ENCODE data around the gene NYAP2. TPM values are rescaled to one million over a fixed set of nuclear protein-coding genes. Genes with fewer than 3 reads are reported as not detected.

The NYAP2 gene
- total RNA-seq (under 1 TPM in 1 of 2 donors, not detected in 1; 0.12 TPM), total RNA-seq (0 to 0.12 reads per million in 2 donors)

DNA sequence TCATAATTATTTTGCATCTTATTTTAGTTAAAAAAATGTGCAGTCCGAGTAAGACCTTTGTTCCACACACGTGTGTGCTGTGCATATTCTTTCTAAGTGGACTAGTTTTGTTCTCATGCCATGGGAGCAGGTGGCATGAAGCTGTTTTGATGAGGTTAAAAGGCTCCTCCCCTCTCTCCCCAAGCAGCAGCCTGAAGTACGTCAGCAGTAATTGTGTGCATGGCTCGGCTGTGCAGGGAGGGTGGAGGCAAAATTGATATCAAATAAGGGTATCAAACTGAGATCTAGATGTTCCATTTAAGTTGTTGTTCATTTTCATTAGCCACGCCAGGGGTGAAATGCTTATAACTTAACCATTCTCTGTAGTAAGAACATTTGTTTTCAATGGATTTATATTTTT lies at the start of gene NYAP2:
Gene NYAP2, plus strand, starts transcription at position 207 of the 400 bp plus-strand sequence. CDS start 9,171 bp downstream, outside the sequence.
- Mint-ChIP-seq H3K4me3 (no peak within 1 kb of the TSS), H3K4me1 (no peaks in the 10 kb centered on the region), H3K36me3 (ENCODE audit: low read depth) (peaks cover 2% of the 10 kb centered on the region), H3K27me3 (peaks cover 33% of the 10 kb centered on the region), H3K27ac (no peak within 1 kb of the TSS)
- H3K9me3 ChIP-seq (ENCODE audit: control insufficient read depth, low read length, poor library complexity, severe bottlenecking), result no peaks in the 10 kb centered on the region
- ATAC-seq (no peak), DNase-seq (no peak)

DNA sequence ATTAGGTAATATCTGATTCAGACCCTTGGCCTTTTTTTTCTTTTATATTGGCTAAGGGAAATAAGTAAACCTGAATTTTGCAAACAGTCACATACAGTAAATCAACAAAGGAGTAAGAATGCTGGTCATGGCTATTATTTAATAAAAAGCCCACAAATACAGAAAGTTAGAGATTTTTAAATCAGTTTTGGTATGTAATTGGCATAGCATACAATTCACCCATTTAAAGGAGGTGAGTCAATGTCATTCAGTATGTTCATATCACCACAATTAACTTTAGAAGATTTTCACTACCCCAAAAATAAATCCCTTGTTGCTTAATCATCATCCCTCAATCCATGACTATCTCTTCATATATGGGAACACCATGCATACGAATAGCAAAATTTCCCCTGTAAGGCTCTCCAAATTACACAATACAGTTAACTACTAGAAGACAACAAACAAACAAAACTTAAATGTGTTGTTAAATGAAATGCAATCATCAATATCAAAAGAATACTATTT lies 45.9 kb upstream of the NYAP2 start:
- ATAC-seq (no peak), DNase-seq (no peak)
- Mint-ChIP-seq H3K27me3 (peaks cover 53% of the 10 kb centered on the region), H3K27ac (no peak overlapping the region), H3K36me3 (ENCODE audit: low read depth) (no peaks in the 10 kb centered on the region), H3K4me1 (no peaks in the 10 kb centered on the region), H3K4me3 (no peak overlapping the region)
- no peaks in the 10 kb centered on the region for H3K9me3 ChIP-seq (ENCODE audit: control insufficient read depth, low read length, poor library complexity, severe bottlenecking)

DNA sequence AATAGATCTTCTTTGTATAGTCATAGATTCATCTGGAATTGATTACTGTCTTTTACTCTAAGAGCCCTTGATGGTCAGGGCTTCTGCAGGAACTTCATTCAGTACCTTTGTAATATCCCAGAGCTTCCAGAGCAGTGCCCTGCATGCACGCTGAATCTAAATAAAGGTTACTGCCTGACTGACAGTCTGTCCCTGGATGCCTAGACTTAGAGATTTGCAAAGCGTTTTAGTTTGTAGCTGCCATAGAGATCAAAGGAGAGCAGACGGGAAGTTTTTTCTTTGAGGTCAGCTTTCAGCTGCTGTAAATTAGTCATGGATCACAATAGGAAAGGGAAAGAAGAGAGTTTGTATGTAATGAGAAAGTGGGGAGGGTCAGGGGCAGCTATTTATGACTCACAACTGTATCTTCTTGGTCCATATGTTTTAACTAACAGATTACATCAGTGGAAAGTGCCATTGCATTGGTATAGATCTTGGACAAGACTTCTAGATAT lies 45.2 kb upstream of the NYAP2 start:
- no peaks in the 10 kb centered on the region for H3K9me3 ChIP-seq (ENCODE audit: control insufficient read depth, low read length, poor library complexity, severe bottlenecking)
- ATAC-seq (no peak), DNase-seq (no peak)
- H3K4me1 Mint-ChIP-seq, result no peaks in the 10 kb centered on the region
- H3K4me3 Mint-ChIP-seq, result no peak overlapping the region
- no peak overlapping the region for H3K27ac Mint-ChIP-seq
- no peaks in the 10 kb centered on the region for H3K36me3 Mint-ChIP-seq (ENCODE audit: low read depth)
- H3K27me3 Mint-ChIP-seq, result peaks cover 53% of the 10 kb centered on the region

DNA sequence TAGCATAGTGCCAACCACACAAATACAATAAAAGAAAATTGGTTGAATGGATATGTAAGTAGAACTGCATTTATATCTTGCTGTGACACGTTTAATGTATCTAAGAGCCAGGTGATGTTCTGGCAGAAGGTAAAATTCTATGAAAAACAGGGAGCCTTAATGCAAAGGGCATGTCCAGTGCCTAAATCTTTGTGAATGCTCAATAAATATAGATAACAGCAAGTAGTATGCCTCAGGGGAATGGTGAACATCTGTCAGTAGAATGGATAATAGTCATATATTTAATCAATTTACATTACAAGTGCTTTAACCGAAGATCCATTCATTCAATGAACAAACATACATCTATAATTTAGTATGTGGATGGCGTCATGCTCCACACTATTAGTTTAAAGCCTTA lies 43.7 kb upstream of the NYAP2 start:
- H3K27me3 Mint-ChIP-seq, result peaks cover 49% of the 10 kb centered on the region
- no peaks in the 10 kb centered on the region for H3K4me1 Mint-ChIP-seq
- ATAC-seq, result no peak
- H3K4me3 Mint-ChIP-seq, result no peak overlapping the region
- no peak overlapping the region for H3K27ac Mint-ChIP-seq
- H3K9me3 ChIP-seq (ENCODE audit: control insufficient read depth, low read length, poor library complexity, severe bottlenecking), result no peaks in the 10 kb centered on the region
- no peaks in the 10 kb centered on the region for H3K36me3 Mint-ChIP-seq (ENCODE audit: low read depth)
- no peak for DNase-seq

DNA sequence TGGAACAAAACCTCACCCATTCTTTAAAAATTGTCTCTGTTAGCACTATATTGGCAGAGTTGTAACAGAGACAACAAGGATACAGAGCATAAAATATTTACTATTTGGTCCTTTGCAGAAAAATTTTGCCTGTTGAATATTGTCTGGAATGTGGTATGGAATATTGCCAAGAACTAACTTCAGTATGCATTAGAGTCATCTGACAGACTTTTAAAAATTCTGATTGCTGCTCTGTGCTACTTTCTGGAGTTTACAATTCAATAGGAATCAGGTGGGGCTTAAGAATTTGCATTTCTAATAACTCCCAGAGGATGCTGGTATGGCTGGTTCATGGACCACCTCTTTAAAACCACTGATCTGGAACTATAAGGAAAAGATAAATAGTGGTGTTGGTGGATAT lies 32.8 kb upstream of the NYAP2 start:
- no peak for DNase-seq
- Mint-ChIP-seq H3K27me3 (peaks cover 29% of the 10 kb centered on the region), H3K27ac (no peak overlapping the region), H3K4me1 (no peaks in the 10 kb centered on the region), H3K36me3 (ENCODE audit: low read depth) (peaks cover 2% of the 10 kb centered on the region), H3K4me3 (no peak overlapping the region)
- no peaks in the 10 kb centered on the region for H3K9me3 ChIP-seq (ENCODE audit: control insufficient read depth, low read length, poor library complexity, severe bottlenecking)
- ATAC-seq, result no peak

DNA sequence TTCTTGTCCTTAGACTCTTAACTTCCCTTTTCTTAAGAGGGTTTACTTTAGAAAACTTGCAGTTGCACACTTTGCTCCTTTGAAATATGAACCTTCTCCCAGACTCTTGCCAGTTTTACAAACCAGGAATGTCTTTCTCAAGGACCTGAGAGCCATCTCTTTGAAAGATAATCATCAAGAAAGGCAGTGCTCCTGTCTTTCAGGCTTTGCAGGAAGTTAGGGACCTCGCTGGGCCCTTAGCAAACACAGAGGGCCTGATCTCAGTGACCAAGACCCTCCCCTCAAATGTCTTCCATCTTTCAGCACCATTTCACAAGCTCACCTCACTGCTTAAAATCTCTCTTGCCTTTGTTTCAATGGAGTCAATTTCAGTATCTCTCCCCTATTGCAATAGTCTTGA lies 32.0 kb upstream of the NYAP2 start:
- ATAC-seq, result no peak

DNA sequence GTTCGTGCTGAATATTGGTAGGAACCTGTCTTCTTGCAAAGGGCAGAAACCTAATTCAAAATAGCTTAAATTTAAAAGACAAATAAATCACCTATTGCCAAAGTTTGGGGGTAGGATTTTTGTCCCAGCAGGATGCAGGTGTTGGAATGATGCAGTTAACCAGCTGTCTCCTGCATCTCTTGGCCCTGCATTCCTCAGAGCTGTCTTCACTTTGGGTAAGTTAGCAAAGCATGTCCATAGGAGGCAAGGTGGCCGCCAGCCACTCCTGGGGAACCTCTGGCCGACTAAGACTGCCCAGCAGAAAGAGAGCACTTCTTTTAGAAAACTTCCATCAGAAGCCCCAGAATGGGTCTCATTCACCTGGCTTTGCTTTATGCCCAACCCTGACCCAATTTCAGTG lies 20.5 kb upstream of the NYAP2 start:
- no peaks in the 10 kb centered on the region for H3K9me3 ChIP-seq (ENCODE audit: control insufficient read depth, low read length, poor library complexity, severe bottlenecking)
- DNase-seq (no peak), ATAC-seq (no peak)
- peaks cover 45% of the 10 kb centered on the region for H3K27me3 Mint-ChIP-seq
- H3K27ac Mint-ChIP-seq, result no peak overlapping the region
- no peak overlapping the region for H3K4me3 Mint-ChIP-seq
- no peaks in the 10 kb centered on the region for H3K4me1 Mint-ChIP-seq
- H3K36me3 Mint-ChIP-seq (ENCODE audit: low read depth), result no peaks in the 10 kb centered on the region

More for the DNA sequence above, 32.0 kb upstream of the NYAP2 start:
- no peaks in the 10 kb centered on the region for H3K9me3 ChIP-seq (ENCODE audit: control insufficient read depth, low read length, poor library complexity, severe bottlenecking)
- peaks cover 2% of the 10 kb centered on the region for H3K36me3 Mint-ChIP-seq (ENCODE audit: low read depth)
- H3K4me3 Mint-ChIP-seq, result no peak overlapping the region
- no peak for DNase-seq
- H3K27me3 Mint-ChIP-seq, result peaks cover 24% of the 10 kb centered on the region
- no peaks in the 10 kb centered on the region for H3K4me1 Mint-ChIP-seq
- H3K27ac Mint-ChIP-seq, result no peak overlapping the region

DNA sequence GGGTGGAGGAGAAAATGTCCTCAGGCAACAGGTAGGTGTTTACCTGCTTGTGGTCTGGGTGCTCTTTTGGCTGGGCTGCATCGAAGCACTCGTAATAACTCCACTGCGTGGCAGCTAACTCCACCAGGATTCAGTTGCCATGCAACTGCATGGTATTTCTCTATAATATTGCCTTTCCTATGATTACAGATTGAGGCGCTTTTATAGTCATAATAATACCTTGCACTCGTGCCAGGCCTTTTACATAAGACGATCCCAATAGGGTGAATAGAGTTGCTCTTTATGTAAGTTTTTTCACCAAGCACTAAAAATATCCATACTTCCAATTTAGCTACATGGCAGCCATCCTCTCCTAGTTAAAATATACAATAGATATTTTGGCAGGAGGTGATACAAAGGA lies 19.7 kb upstream of the NYAP2 start:
- H3K9me3 ChIP-seq (ENCODE audit: control insufficient read depth, low read length, poor library complexity, severe bottlenecking), result no peaks in the 10 kb centered on the region
- H3K4me1 Mint-ChIP-seq, result no peaks in the 10 kb centered on the region
- no peaks in the 10 kb centered on the region for H3K36me3 Mint-ChIP-seq (ENCODE audit: low read depth)
- no peak overlapping the region for H3K4me3 Mint-ChIP-seq
- peaks cover 37% of the 10 kb centered on the region for H3K27me3 Mint-ChIP-seq
- DNase-seq (no peak), ATAC-seq (no peak)
- H3K27ac Mint-ChIP-seq, result no peak overlapping the region

DNA sequence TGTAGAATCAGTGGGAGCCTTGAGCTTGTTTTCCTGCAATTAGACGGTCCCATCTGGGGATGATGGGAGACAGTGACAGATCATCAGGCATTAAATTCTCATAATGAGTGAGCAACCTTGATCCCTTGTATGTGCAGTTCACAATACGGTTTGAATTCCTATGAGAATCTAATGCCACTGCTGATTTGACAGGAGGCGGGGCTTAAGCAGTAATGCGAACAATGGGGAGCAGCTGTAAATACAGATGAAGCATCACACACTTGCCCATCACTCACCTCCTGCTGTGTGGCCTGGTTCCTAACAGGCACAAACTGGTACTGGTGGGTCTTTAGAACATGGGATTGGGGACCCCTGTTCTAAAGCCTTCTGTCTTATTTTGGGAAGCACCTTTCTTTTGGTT lies 17.9 kb upstream of the NYAP2 start:
- Mint-ChIP-seq H3K4me1 (no peaks in the 10 kb centered on the region), H3K27me3 (peaks cover 26% of the 10 kb centered on the region), H3K4me3 (no peak overlapping the region), H3K27ac (no peak overlapping the region), H3K36me3 (ENCODE audit: low read depth) (no peaks in the 10 kb centered on the region)
- ATAC-seq, result no peak
- no peaks in the 10 kb centered on the region for H3K9me3 ChIP-seq (ENCODE audit: control insufficient read depth, low read length, poor library complexity, severe bottlenecking)
- no peak for DNase-seq

DNA sequence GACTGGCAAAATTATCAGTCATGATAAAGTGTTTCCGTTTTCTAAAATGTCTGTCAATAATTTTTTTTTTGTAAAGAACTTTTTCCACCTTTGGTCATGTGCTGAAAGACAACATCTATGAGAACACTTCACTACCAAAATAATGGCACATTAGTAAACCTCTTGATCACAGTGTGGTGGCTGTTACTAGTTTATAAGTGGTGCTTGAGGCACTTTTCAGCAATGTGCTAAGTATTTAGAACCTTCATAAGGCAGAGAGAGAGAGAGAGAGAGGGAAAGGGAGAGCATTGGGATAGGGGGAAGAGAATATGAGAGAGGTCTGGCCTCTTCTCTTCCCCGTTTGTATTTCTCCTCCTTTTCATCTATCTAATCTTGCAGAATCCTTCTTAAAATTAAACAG lies 1.1 kb upstream of the NYAP2 start:
- Mint-ChIP-seq H3K4me3 (no peak overlapping the region), H3K36me3 (ENCODE audit: low read depth) (peaks cover 3% of the 10 kb centered on the region), H3K4me1 (no peaks in the 10 kb centered on the region), H3K27me3 (peaks cover 33% of the 10 kb centered on the region), H3K27ac (no peak overlapping the region)
- no peaks in the 10 kb centered on the region for H3K9me3 ChIP-seq (ENCODE audit: control insufficient read depth, low read length, poor library complexity, severe bottlenecking)
- ATAC-seq (no peak), DNase-seq (no peak)

DNA sequence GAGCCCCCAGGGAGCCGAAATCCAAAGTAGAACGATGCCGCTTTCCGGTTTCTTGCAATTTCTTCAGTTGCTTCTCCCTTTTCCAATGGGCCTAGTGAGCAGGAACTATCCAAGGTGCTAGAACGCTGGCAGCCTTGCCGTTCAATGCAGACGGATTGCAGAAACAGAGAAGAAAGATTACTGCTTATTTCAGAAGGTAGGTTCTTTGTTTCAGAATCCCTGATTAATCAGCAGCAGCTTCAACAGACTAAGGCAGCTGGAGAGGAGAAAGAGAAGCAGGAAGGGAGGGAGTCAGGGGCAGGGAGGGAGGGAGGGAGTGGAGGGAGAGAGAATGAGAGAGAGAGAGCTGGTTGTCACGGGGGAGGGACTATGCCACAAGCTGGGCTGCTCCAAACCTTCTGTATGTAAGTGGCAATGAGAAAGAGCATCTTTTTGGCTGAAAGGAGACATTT lies 576 bp downstream of the NYAP2 start:
- H3K9me3 ChIP-seq (ENCODE audit: control insufficient read depth, low read length, poor library complexity, severe bottlenecking), result no peaks in the 10 kb centered on the region
- DNase-seq, result no peak
- H3K27ac Mint-ChIP-seq, result no peak overlapping the region
- no peak overlapping the region for H3K4me3 Mint-ChIP-seq
- H3K36me3 Mint-ChIP-seq (ENCODE audit: low read depth), result peaks cover 2% of the 10 kb centered on the region
- peaks cover 37% of the 10 kb centered on the region for H3K27me3 Mint-ChIP-seq
- no peak for ATAC-seq
- H3K4me1 Mint-ChIP-seq, result no peaks in the 10 kb centered on the region

DNA sequence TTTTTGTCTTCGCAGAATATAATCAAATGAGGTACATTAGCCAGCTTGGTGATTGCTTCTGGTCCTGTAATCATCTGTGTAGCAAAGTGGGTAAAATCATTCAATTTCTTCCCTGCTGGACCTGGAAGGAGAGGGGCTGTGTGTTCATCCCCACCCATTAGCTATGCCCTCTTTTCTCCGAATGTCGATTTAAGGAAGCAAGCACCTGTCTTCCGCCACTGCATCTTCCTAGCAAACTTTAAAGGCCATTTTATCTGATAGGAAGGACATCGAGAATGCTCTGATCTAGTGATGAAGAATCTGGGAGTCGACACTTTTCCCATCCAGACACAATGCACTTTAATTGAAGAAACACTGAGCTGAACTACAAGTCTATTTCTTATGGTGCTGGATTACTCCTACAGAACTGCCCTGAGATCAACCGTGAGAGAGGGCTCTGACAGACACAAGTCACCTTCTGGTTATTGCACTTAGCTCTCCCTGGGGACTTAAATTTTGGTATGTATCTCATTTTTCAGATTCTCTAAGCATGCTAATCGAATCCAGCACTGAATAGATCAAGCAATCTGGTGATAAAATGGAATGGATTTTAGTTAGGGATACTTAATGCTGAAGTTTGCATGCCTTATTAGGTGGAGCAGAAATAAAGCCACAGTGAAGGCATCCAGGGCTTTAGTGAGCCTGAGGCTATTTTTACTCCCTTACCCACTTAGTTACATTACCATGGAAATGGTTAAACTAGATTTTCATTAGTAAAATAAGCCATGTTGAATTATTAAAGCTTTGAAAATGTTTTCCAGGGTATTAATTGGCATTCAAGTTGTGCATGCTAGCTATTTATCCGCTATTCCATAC lies 1.3 kb downstream of the NYAP2 start:
- no peaks in the 10 kb centered on the region for H3K9me3 ChIP-seq (ENCODE audit: control insufficient read depth, low read length, poor library complexity, severe bottlenecking)
- DNase-seq, result no peak
- Mint-ChIP-seq H3K4me3 (no peak overlapping the region), H3K27me3 (peaks cover 37% of the 10 kb centered on the region), H3K4me1 (no peaks in the 10 kb centered on the region), H3K36me3 (ENCODE audit: low read depth) (peaks cover 2% of the 10 kb centered on the region), H3K27ac (no peak overlapping the region)
- no peak for ATAC-seq

DNA sequence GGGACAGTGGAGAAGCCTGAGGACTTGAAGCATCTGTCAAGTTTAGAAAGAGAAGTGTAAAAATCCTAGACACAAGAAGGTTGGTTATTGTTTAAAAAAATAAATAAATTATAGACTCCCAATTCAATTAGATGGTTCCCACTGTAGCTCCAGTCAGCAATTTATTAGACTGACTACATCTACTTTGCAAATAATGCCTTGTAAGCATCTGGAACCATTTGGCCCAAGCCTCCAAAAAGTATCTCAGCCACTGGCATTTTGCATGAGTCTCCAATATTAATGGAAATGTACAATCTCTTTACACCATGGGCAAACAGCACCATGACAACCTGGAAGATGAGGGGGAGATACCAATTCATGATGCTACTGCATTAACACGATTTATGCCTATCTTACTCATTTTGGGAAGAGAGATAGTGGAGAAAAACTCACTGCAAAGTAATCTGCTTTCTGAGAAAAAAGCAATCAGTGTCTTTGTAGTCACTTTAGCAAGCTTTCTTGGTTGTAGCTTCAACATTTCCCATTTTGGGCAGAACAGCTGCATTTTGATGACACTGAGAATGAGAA lies 2.8 kb downstream of the NYAP2 start:
- Mint-ChIP-seq H3K27ac (no peak overlapping the region), H3K36me3 (ENCODE audit: low read depth) (peaks cover 2% of the 10 kb centered on the region), H3K27me3 (peaks cover 31% of the 10 kb centered on the region), H3K4me3 (no peak overlapping the region), H3K4me1 (no peaks in the 10 kb centered on the region)
- DNase-seq (no peak), ATAC-seq (no peak)
- H3K9me3 ChIP-seq (ENCODE audit: control insufficient read depth, low read length, poor library complexity, severe bottlenecking), result no peaks in the 10 kb centered on the region
